Osteoblast (primary cell): ENCODE results near the gene UFD1. TPM values are rescaled to one million over a fixed set of nuclear protein-coding genes. Genes with fewer than 3 reads are reported as not detected.

Source experiments
- DNase-seq: peaks from one replicate; pipeline ENCODE4 v3.0.0; 2011; ENCODE audit warnings: low spot score, mixed read lengths; ENCODE audit not compliant: insufficient read length; ENCODE audit errors: missing footprints
- H2AFZ ChIP-seq: 2 replicates; pipeline ENCODE4 v1.6.0; 2011; ENCODE audit warnings: mild to moderate bottlenecking, low read length
- H3K27ac ChIP-seq: 2 replicates; pipeline ENCODE4 v1.5.1; 2011; ENCODE audit warnings: mild to moderate bottlenecking, low read depth, low read length, moderate library complexity
- H3K27me3 ChIP-seq: 2 replicates; pipeline ENCODE4 v1.6.0; 2012; ENCODE audit warnings: mild to moderate bottlenecking, control low read depth, inconsistent platforms, low read length, moderate library complexity; ENCODE audit not compliant: insufficient read depth
- H3K36me3 ChIP-seq: 2 replicates; pipeline ENCODE4 v1.5.1; 2011; ENCODE audit warnings: mild to moderate bottlenecking, low read length, control low read depth, moderate library complexity; ENCODE audit not compliant: insufficient read depth
- H3K4me1 ChIP-seq: 2 replicates; pipeline ENCODE4 v1.5.1; 2011; ENCODE audit warnings: mild to moderate bottlenecking, low read length, control low read depth, moderate library complexity; ENCODE audit not compliant: insufficient read depth
- H3K4me2 ChIP-seq: 2 replicates; pipeline ENCODE4 v1.6.0; 2011; ENCODE audit warnings: mild to moderate bottlenecking, low read length; ENCODE audit not compliant: insufficient read depth
- H3K4me3 ChIP-seq: fragments of 200-600 bp; sonication (generic); 3 replicates; pipeline ENCODE4 v1.5.1; 2012; ENCODE audit warnings: mild to moderate bottlenecking, low read length, inconsistent platforms; ENCODE audit not compliant: insufficient read depth
- H3K79me2 ChIP-seq: 2 replicates; pipeline ENCODE4 v1.6.0; 2012; ENCODE audit warnings: mild to moderate bottlenecking, low read length, control low read depth, inconsistent platforms; ENCODE audit not compliant: insufficient read depth
- H3K9me3 ChIP-seq: 2 replicates; pipeline ENCODE4 v1.5.1; 2011; ENCODE audit warnings: low read depth, low read length, control low read depth
- H4K20me1 ChIP-seq: 2 replicates; pipeline ENCODE4 v1.6.0; 2012; ENCODE audit warnings: mild to moderate bottlenecking, low read length, control low read depth; ENCODE audit not compliant: insufficient read depth
- CTCF ChIP-seq: IDR thresholded peaks from 2 replicates; pipeline ENCODE4 v1.5.1; 2011; ENCODE audit warnings: mild to moderate bottlenecking, low read depth, low read length, moderate library complexity; ENCODE audit errors: extremely low read depth
- total RNA-seq: library from RNA; depleted of rRNA; stranded (reverse); fragments of >200 nt; gene quantifications from 2 replicates; pipeline ENCODE4 v1.2.3, GENCODE V29; 2012

Gene UFD1
- total RNA-seq, 1 donor = 56.8 TPM

GRCh38 chr22:19505735-19506126 lies 26.7 kb upstream of the UFD1 start:
- Histone ChIP-seq H3K36me3 (no peaks in the 10 kb centered on the region), H3K27ac (no peak overlapping the region), H3K4me3 (no peak overlapping the region), H3K79me2 (no peaks in the 10 kb centered on the region), H2AFZ (no peak overlapping the region), H3K9me3 (no peaks in the 10 kb centered on the region), H3K4me2 (no peak overlapping the region), H3K27me3 (no peaks in the 10 kb centered on the region), H3K4me1 (no peaks in the 10 kb centered on the region), H4K20me1 (no peaks in the 10 kb centered on the region)
- TF ChIP-seq CTCF = no peak
- DNase-seq = peak; percentile 9

- H3K27ac ChIP-seq = no peak overlapping the region
Observed at GRCh38 chr22:19504900-19505734, 26.1 kb upstream of the UFD1 start.

GRCh38 chr22:19503869-19504268 lies 24.9 kb upstream of the UFD1 start:
- H3K27ac ChIP-seq = no peak overlapping the region
- no peak overlapping the region for H3K4me3 ChIP-seq
- no peaks in the 10 kb centered on the region for H3K4me1 ChIP-seq
- no peaks in the 10 kb centered on the region for H3K79me2 ChIP-seq
- no peaks in the 10 kb centered on the region for H3K36me3 ChIP-seq
- no peaks in the 10 kb centered on the region for H3K27me3 ChIP-seq
- H2AFZ ChIP-seq = no peak overlapping the region
- no peak overlapping the region for H3K4me2 ChIP-seq
- H3K9me3 ChIP-seq = no peaks in the 10 kb centered on the region
- TF ChIP-seq CTCF = no peak
- no peaks in the 10 kb centered on the region for H4K20me1 ChIP-seq
- DNase-seq = peak; percentile 34

More at GRCh38 chr22:19504900-19505734, 26.1 kb upstream of the UFD1 start:
- DNase-seq = peak; percentile 15
- Histone ChIP-seq H4K20me1 (no peaks in the 10 kb centered on the region), H2AFZ (no peak overlapping the region), H3K9me3 (no peaks in the 10 kb centered on the region), H3K36me3 (no peaks in the 10 kb centered on the region), H3K27me3 (no peaks in the 10 kb centered on the region), H3K4me3 (no peak overlapping the region), H3K4me1 (no peaks in the 10 kb centered on the region), H3K79me2 (no peaks in the 10 kb centered on the region), H3K4me2 (no peak overlapping the region)
- TF ChIP-seq CTCF = no peak

GRCh38 chr22:19503367-19503766 lies 24.4 kb upstream of the UFD1 start:
- Histone ChIP-seq H3K36me3 (no peaks in the 10 kb centered on the region), H3K79me2 (no peaks in the 10 kb centered on the region), H3K4me1 (no peaks in the 10 kb centered on the region), H4K20me1 (no peaks in the 10 kb centered on the region), H3K4me2 (no peak overlapping the region), H3K9me3 (no peaks in the 10 kb centered on the region), H3K27me3 (no peaks in the 10 kb centered on the region), H2AFZ (no peak overlapping the region), H3K4me3 (no peak overlapping the region), H3K27ac (no peak overlapping the region)
- no peak for TF ChIP-seq CTCF
- no peak for DNase-seq
